ENCODE measurements around the gene NIN.
"Not testable (repeated sequence)": the region's sequence is repeated elsewhere in the genome, so short reads cannot be mapped to it uniquely, and the experiment has no call there.

The NIN gene

GRCh38 chr14:50823762-50824636, 7.0 kb downstream of the NIN start:
- DNase-seq (ENCODE audit: insufficient read length, low spot score), result no peak
- TF ChIP-seq CTCF (IDR thresholded peaks at IDR 0.05; ENCODE audit: insufficient read depth, missing control alignments), result no peak
- FAIRE-seq, result no peak

- FAIRE-seq (no peak), DNase-seq (ENCODE audit: insufficient read length, low spot score) (no peak)
- no peak for TF ChIP-seq CTCF (IDR thresholded peaks at IDR 0.05; ENCODE audit: insufficient read depth, missing control alignments)
Observed at GRCh38 chr14:50823051-50823761, 7.8 kb downstream of the NIN start.

GRCh38 chr14:50822501-50823042, 8.4 kb downstream of the NIN start:
- no peak for DNase-seq (ENCODE audit: insufficient read length, low spot score)
- TF ChIP-seq CTCF (IDR thresholded peaks at IDR 0.05; ENCODE audit: insufficient read depth, missing control alignments), result no peak
- no peak for FAIRE-seq

GRCh38 chr14:50821510-50822464, 9.2 kb downstream of the NIN start:
- DNase-seq (ENCODE audit: insufficient read length, low spot score) (no peak), FAIRE-seq (no peak)
- TF ChIP-seq CTCF (IDR thresholded peaks at IDR 0.05; ENCODE audit: insufficient read depth, missing control alignments), result no peak

- no peak for FAIRE-seq
- DNase-seq (ENCODE audit: insufficient read length, low spot score), result no peak
- no peak for TF ChIP-seq CTCF (IDR thresholded peaks at IDR 0.05; ENCODE audit: insufficient read depth, missing control alignments)
Observed at GRCh38 chr14:50820786-50821509, 10.0 kb downstream of the NIN start.

GRCh38 chr14:50819303-50819702, 11.7 kb downstream of the NIN start:
- not testable (repeated sequence) for DNase-seq (ENCODE audit: insufficient read length, low spot score); FAIRE-seq
